Breast epithelium (tissue), 3 donors: Measurements from ENCODE around the gene KLF12.

Experiments
- CTCF ChIP-seq, 3 donors: fragments of 450-650 bp; IDR thresholded peaks; one replicate each; pipeline ENCODE4 v1.5.1; 2016 to 2017; ENCODE audit warnings: antibody characterized with exemption in 3 of 3, mild to moderate bottlenecking in 3 of 3, moderate library complexity in 3 of 3
- POLR2A ChIP-seq: fragments of 450-650 bp; IDR thresholded peaks from one replicate; pipeline ENCODE4 v1.6.1; 2016; ENCODE audit warnings: antibody characterized with exemption, mild to moderate bottlenecking, moderate library complexity

DNA sequence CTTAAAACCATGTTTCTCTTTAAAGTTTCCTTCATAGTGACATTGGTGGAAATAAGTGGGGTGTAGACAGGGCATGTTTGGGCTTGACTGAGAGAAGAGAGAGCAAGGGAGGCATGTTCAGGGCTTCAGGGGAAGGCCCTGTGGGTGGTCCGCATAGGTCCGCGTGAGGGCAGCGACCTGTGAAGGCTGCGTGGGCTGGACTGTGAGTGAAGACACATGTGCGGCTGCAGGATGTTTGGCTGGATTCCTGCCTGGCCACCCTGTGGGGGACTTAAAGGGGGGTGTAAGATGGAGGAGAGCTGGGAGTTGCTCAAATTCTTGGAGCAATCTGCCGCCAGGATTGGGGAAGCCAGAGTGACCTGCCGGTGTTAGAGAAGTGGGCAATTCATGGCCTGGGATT is 23.8 kb upstream of the KLF12 start:
- TF ChIP-seq CTCF (IDR thresholded peaks at IDR 0.05) (no peak), POLR2A (no peak)
